ENCODE data around the gene SASH1. TPM values are rescaled to one million over a fixed set of nuclear protein-coding genes. Genes with fewer than 3 reads are reported as not detected.

Gene SASH1
- total RNA-seq, 1 experiment from 2014 or later = 11.7 TPM

DNA sequence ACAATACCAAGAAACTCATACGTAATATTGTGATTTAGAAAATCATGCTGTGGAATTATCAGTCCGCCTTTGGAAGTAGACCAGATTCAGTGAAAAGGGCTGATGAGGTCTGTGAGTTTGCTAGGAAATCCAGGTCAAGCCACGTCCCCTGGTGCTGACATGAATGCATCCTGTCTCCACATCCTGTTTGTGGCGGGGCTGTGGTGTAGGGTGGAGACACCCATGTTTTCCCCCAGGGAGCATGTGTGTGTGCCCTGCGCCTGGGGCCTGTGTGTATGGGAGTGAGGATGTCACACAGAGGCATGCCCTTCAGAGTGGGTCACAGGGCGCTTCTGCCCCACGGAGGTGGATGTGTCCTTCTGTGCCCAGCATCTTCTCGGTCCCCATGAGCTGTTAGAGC is 109.1 kb downstream of the SASH1 start:
- Histone ChIP-seq H3K4me3 (replicated peaks in 1 of 2; ENCODE audit: low read depth in 1 of 2, low read length in 2 of 2) (no peak overlapping the region), H3K36me3 (ENCODE audit: control insufficient read depth in 1 of 2, insufficient read depth in 2 of 2, low read length in 2 of 2) (no peaks in the 10 kb centered on the region), H3K4me1 (ENCODE audit: control insufficient read depth in 1 of 2, insufficient read depth in 2 of 2, low read length in 2 of 2) (no peaks in the 10 kb centered on the region), H3K27me3 (ENCODE audit: insufficient read depth, low read length) (no peaks in the 10 kb centered on the region), H3K9me3 (ENCODE audit: control insufficient read depth in 1 of 2, insufficient read depth in 1 of 2, low read depth in 1 of 2, low read length in 2 of 2) (no peaks in the 10 kb centered on the region), H2AFZ (ENCODE audit: low read depth, low read length, poor library complexity, severe bottlenecking) (no peak overlapping the region), H3K4me2 (ENCODE audit: low read length) (no peak overlapping the region), H3K27ac (ENCODE audit: low read depth, low read length) (no peak overlapping the region), H3K9ac (ENCODE audit: low read length) (no peak overlapping the region), H3K9me2 (ENCODE audit: insufficient read depth) (no peaks in the 10 kb centered on the region), H3K79me2 (ENCODE audit: insufficient read depth, low read length) (no peaks in the 10 kb centered on the region), H4K20me1 (ENCODE audit: insufficient read depth) (no peaks in the 10 kb centered on the region)
- POLR2A ChIA-PET = no interaction called here
- no peak for DNase-seq (ENCODE audit: low read depth, low spot score)
- intact Hi-C loops (cut with micrococcal nuclease) = no loop called here
- CTCF ChIA-PET = no interaction called here
- BruUV-seq (replicated peaks) = no TSS peak
- TF ChIP-seq SIN3A (IDR thresholded peaks at IDR 0.05; ENCODE audit: low read depth) = no peak
- no peak for TF ChIP-seq SP1 (IDR thresholded peaks at IDR 0.05; ENCODE audit: low read depth)
- no peak for TF ChIP-seq YY1 (IDR thresholded peaks at IDR 0.05; ENCODE audit: extremely low read depth, insufficient replicate concordance, low read depth, low read length)
- no peak for TF ChIP-seq JUND (IDR thresholded peaks at IDR 0.05)
- TF ChIP-seq POLR2A (IDR thresholded peaks at IDR 0.05; ENCODE audit: borderline replicate concordance, extremely low read depth, insufficient read depth, insufficient read length) = no peak
- ATAC-seq = no peak
- RAD21 ChIA-PET (ENCODE audit: low non-redundant PET in 1 of 2, low total read pairs in 2 of 2, uncharacterized antibody in 2 of 2, unreplicated experiment in 2 of 2) = no interaction called here

DNA sequence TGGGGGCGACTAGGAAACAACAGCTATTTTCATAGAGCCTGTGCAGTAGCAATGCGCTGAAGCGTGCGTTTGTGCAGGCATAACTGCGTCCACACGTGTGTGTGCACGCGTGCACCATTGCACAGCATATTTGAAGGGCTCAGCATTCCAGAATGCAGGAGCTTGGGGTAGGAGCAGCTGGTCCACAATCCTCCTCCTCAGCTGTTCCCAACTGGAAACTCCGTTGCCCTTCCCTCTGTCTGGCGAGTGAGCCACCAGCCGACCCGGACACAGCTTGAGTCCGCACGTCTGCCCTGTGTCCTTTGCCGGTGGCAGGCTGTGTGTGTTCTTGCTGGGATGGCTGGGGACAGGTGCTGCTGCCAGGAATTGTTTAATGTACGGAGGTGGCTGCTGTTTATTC is 110.2 kb downstream of the SASH1 start:
- ChIA-PET CTCF (no interaction called here), POLR2A (no interaction called here), RAD21 (ENCODE audit: low non-redundant PET in 1 of 2, low total read pairs in 2 of 2, uncharacterized antibody in 2 of 2, unreplicated experiment in 2 of 2) (no interaction called here)
- Histone ChIP-seq H3K4me3 (replicated peaks in 1 of 2; ENCODE audit: low read depth in 1 of 2, low read length in 2 of 2) (no peak overlapping the region), H3K9ac (ENCODE audit: low read length) (no peak overlapping the region), H3K4me1 (ENCODE audit: control insufficient read depth in 1 of 2, insufficient read depth in 2 of 2, low read length in 2 of 2) (no peaks in the 10 kb centered on the region), H3K9me2 (ENCODE audit: insufficient read depth) (no peaks in the 10 kb centered on the region), H4K20me1 (ENCODE audit: insufficient read depth) (no peaks in the 10 kb centered on the region), H3K27ac (ENCODE audit: low read depth, low read length) (no peak overlapping the region), H3K4me2 (ENCODE audit: low read length) (no peak overlapping the region), H3K79me2 (ENCODE audit: insufficient read depth, low read length) (no peaks in the 10 kb centered on the region), H3K27me3 (ENCODE audit: insufficient read depth, low read length) (no peaks in the 10 kb centered on the region), H2AFZ (ENCODE audit: low read depth, low read length, poor library complexity, severe bottlenecking) (no peak overlapping the region), H3K36me3 (ENCODE audit: control insufficient read depth in 1 of 2, insufficient read depth in 2 of 2, low read length in 2 of 2) (no peaks in the 10 kb centered on the region), H3K9me3 (ENCODE audit: control insufficient read depth in 1 of 2, insufficient read depth in 1 of 2, low read depth in 1 of 2, low read length in 2 of 2) (no peaks in the 10 kb centered on the region)
- ATAC-seq (no peak), DNase-seq (ENCODE audit: low read depth, low spot score) (no peak)
- intact Hi-C loops (cut with micrococcal nuclease) = no loop called here
- BruUV-seq (replicated peaks) = no TSS peak
- TF ChIP-seq, protein P1, sequence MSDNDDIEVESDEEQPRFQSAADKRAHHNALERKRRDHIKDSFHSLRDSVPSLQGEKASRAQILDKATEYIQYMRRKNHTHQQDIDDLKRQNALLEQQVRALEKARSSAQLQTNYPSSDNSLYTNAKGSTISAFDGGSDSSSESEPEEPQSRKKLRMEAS (IDR thresholded peaks at IDR 0.05) = no peak
- TF ChIP-seq CBX3 (IDR thresholded peaks at IDR 0.05; ENCODE audit: low read depth) (no peak), ZNF274 (IDR thresholded peaks at IDR 0.05; ENCODE audit: low read depth, low read length) (no peak), SRF (IDR thresholded peaks at IDR 0.05; ENCODE audit: low read depth) (no peak), EGR1 (IDR thresholded peaks at IDR 0.05; ENCODE audit: low read depth) (no peak), YY1 (IDR thresholded peaks at IDR 0.05; ENCODE audit: extremely low read depth, insufficient replicate concordance, low read depth, low read length) (no peak), ZFX (IDR thresholded peaks at IDR 0.05) (no peak), RAD21 (IDR thresholded peaks at IDR 0.05; ENCODE audit: low read depth) (no peak), SP1 (IDR thresholded peaks at IDR 0.05; ENCODE audit: low read depth) (no peak), ELF1 (IDR thresholded peaks at IDR 0.05; ENCODE audit: borderline replicate concordance, low read depth) (no peak), FOSL1 (IDR thresholded peaks at IDR 0.05; ENCODE audit: low read depth) (no peak), EZH2 (IDR thresholded peaks at IDR 0.05) (no peak), POLR2AphosphoS5 (IDR thresholded peaks at IDR 0.05; ENCODE audit: low read depth, low read length) (no peak), EZH2phosphoT487 (IDR thresholded peaks at IDR 0.05; ENCODE audit: borderline replicate concordance) (no peak), CEBPB (IDR thresholded peaks at IDR 0.05; ENCODE audit: low read depth) (no peak)
- TF ChIP-seq, protein P2, sequence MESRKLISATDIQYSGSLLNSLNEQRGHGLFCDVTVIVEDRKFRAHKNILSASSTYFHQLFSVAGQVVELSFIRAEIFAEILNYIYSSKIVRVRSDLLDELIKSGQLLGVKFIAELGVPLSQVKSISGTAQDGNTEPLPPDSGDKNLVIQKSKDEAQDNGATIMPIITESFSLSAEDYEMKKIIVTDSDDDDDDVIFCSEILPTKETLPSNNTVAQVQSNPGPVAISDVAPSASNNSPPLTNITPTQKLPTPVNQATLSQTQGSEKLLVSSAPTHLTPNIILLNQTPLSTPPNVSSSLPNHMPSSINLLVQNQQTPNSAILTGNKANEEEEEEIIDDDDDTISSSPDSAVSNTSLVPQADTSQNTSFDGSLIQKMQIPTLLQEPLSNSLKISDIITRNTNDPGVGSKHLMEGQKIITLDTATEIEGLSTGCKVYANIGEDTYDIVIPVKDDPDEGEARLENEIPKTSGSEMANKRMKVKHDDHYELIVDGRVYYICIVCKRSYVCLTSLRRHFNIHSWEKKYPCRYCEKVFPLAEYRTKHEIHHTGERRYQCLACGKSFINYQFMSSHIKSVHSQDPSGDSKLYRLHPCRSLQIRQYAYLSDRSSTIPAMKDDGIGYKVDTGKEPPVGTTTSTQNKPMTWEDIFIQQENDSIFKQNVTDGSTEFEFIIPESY (IDR thresholded peaks at IDR 0.05; ENCODE audit: extremely low read depth, insufficient replicate concordance, low read length) = no peak
- TF ChIP-seq, protein P3, sequence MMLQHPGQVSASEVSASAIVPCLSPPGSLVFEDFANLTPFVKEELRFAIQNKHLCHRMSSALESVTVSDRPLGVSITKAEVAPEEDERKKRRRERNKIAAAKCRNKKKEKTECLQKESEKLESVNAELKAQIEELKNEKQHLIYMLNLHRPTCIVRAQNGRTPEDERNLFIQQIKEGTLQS (IDR thresholded peaks at IDR 0.05) = no peak
